Effector CD8-positive, alpha-beta T cell (primary cell): ENCODE results near the gene NKAIN1.
"Not testable (repeated sequence)": the region's sequence is repeated elsewhere in the genome, so short reads cannot be mapped to it uniquely, and the experiment has no call there.

Experiments
- DNase-seq: peaks from one replicate; lab custom pipeline; 2025; lab: John Stamatoyannopoulos, UW
- total RNA-seq, 4 experiments: gene quantifications; one replicate each; lab custom pipeline; 2026; lab: John Stamatoyannopoulos, UW

NKAIN1 gene
- 0 reads per million in 4 experiments for total RNA-seq

DNA sequence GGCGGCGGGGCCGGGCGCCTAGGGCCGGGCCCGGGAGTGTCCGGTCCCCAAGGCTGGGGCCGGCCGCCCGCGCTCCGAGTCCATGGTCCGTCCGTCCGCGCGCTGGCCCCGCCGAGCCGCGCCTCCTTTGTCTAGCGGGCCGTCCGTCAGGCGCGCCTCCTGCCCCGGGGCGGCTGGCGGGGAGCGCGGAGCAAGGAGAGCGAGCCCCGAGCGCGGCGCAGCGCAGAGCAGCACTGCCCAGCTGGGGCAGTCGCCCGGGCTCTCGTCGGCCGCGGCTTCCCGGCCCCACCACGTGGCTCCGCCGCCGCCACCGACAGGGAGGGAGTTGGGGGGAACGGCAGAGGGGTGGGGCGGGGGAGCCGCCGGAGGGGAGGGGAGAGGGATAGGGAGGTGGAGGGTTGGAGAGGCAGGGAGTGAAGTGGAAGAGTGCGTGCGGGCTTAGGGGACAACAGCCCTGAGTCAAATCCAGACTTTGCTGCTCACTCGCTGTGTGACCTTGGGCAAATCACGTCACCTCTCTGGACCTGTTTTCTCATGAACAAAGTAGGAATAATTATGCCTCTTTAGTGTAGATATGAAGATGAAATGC lies at the start of gene NKAIN1:
Gene NKAIN1, minus strand, starts transcription at position 235 of the 589 bp plus-strand sequence. CDS start 340 bp downstream, outside the sequence.
- no peak for DNase-seq

DNA sequence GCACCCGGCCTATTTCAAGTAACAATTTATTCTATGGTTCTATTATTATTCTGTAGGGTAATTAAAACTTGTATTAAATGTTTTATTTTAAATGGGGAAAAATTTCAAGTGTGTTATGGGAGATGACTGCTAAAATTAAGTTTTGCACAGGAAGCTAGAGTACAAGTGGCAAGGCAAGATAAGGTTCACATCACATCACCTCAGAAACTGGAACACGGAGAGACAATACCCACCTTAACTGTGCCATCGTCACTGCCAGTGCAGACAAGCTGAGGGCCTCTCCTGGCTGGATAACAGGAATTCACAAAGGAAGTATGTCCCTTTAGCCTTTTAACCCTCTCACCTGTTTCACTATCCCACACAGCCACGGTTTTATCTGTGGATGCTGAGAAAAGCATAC lies 49.3 kb upstream of the NKAIN1 start:
- no peak for DNase-seq

- not testable (repeated sequence) for DNase-seq
These were observed 48.1 kb upstream of the NKAIN1 start for GRCh38 chr1:31287791-31288190.

DNA sequence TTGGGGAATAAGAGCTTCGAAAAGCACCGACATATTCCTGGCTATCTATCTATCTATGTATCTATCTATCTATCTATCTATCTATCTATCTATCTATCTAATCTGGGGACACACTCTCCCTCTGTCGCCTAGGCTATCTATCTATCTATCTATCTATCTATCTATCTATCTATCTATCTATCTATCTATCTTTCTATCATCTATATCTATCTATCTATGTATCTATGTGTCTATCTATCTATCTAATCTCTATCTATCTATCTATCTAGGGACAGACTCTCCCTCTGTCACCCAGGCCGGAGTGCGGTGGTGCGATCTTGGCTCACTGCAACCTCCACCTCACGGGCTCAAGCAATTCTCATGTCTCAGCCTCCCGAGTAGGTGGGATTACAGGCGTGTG lies 42.7 kb upstream of the NKAIN1 start:
- DNase-seq = not testable (repeated sequence)

GRCh38 chr1:31273619-31274018 lies 33.9 kb upstream of the NKAIN1 start:
- DNase-seq = no peak

DNA sequence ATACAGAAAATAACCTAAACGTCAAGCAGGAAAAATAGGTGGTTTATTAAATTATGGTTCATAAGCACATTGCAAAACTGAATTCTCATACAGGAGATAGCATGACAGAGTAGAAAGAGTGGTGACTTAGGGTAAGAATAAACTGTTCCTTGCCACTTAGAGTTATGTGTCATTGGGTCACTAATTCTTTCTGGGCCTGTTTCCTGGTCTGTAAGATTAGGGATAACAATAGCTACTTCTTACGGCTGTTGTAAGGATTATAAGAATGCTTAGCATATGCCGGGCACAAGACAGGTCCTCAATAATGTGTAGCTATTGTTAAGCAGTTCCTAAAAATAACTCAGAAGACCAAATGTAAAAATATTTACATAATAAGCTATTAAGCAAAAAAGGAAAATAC lies 32.7 kb upstream of the NKAIN1 start:
- no peak for DNase-seq

GRCh38 chr1:31266547-31266946 lies 26.9 kb upstream of the NKAIN1 start:
- DNase-seq = no peak

DNA sequence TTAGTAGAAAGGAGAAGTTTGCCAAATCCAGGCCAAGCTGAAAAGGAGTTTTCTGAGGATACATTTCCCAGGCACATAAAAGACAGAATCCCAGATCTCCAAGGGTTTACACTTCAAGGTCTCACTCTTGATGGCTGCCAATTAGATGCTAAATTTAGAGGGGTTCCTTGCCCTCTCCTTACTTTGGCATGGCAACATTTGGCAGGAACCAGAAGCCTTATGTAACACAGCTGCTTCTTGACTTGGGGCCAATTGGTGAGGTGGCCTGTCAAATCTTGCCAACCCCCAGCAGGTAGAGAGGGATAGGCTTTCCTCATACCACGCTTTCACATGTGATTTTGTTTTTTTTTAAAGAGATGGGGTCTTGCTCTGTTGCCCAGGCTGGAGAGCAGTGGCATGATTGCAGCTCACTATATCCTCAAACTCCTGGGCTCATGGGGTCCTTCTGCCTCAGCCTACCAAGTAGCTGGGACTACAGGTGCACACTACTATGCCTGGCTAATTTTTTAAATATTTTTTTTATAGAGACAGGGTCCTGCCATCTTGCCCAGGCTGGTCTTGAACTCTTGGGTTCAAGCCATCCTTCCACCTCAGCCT lies 25.2 kb upstream of the NKAIN1 start:
- no peak for DNase-seq

DNA sequence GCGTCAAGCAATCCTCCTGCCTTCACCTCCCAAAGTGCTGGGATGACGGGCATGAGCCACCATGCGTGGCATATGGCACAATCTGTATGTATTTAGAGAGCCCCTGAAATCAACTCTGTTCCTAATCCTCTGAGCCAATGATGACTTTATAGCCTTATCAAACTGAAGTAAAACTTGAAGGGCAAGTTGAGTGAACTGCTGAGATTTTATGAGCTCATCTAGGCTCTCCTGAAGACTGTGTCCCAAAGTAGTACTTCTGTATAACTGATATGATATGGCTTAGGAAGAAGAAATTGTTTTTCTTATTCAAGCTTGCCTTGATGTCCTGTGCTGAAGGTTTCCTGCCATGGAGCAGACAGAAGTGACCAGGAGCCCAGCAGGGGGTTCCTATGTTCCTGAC lies 23.7 kb upstream of the NKAIN1 start:
- no peak for DNase-seq

- DNase-seq = not testable (repeated sequence)
These were observed 22.7 kb upstream of the NKAIN1 start for GRCh38 chr1:31262393-31262792.

- DNase-seq = no peak
These were observed 22.2 kb upstream of the NKAIN1 start for GRCh38 chr1:31261916-31262315.

GRCh38 chr1:31259746-31260145 lies 20.1 kb upstream of the NKAIN1 start:
- no peak for DNase-seq

DNA sequence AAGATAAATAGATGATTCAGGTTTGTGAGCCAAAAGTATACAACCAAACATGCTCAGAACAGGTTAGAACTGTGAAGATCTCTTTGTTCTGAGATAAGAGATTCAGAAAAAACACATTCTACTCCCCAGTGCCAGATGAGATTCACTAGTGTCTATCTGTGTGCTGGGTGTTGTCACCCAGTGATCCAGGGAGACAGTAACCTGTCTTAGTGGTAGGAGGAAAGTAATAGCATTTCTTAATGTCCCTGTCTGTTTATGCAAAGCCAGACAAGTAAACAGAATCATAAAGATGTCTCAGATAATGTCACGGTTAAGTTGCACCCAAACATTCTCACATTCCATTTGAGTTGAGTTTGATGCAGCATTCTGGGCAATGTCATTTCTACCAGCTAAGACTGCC lies 18.9 kb upstream of the NKAIN1 start:
- DNase-seq = no peak

GRCh38 chr1:31257213-31257612 lies 17.5 kb upstream of the NKAIN1 start:
- no peak for DNase-seq

DNA sequence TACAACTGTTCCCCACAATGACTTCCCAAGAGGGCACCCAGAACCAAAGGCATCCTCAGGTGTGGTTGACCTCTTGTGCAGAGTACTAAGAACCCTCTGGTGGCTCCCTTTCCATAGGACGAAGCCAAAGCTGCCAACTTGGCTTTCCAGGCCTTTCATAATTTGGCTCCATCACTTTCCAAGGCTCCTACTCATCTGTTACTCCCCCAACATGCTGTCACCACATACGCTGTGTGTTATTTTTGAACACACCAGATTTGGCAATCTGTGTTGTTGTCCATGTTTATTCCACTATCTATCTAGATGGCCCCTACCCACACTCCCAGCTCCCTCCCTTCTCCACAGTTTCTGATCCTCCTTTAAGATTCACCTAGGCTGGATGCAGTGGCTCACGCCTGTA lies 10.2 kb upstream of the NKAIN1 start:
- no peak for DNase-seq

GRCh38 chr1:31248276-31248675 lies 8.6 kb upstream of the NKAIN1 start:
- no peak for DNase-seq

DNA sequence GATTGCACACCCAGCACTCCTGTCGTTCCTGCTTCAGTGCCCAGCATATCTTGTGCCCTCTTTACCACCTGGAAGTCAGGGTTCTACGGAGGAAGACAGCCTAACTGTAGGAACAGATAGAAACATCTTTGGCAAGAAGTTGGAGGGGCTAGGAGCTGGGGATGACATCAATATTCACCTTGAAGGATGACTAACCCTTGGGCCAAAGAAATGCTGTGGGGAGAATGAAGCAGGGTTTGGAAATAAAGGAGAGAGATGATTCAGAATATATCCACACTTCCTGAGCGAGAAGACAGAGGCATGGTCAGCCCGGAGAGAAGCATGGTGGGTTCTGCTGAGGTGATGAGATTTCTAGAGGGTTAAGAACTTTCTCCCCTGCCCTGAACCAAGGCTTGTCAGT lies 4.6 kb upstream of the NKAIN1 start:
- no peak for DNase-seq

DNA sequence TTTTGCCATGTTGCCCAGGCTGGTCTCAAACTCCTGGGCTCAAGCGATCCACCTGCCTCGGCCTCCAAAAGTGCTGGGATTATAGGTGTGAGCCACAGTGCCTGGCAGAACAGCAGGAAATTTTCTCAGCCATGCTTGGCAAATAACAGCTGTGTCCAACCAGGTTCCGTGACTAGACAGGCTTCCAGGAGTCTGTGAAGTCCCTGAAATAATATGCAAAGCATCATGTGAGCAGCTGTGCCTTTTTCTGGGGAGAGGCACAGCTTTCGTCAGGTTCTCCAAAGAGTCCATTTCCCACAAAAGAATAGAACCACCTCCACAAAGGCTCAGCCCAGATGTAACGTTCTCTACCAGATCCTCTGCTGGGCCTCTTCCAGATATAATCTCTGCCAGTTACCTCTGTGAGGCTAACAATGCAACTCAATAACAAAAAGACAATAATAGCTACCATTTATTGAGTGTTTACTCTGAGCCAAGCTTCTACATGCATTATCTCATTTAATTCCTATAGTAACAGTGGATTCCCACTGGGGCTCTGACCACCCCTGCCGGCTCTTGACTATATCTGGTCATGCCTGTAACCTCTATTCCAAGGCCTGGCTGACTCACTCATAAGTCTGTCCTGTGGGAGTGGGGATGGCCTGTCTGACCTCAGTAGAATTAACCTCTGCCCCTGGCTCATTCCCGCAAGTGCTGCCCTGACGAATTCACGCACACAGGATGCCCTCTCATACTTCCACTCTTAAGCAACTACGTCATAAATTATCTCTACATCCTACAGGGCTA lies 4.0 kb upstream of the NKAIN1 start:
- DNase-seq = no peak

- no peak for DNase-seq
These were observed 1.6 kb upstream of the NKAIN1 start for GRCh38 chr1:31241321-31241720.

- no peak for DNase-seq
These were observed 587 bp downstream of the NKAIN1 start for GRCh38 chr1:31238986-31239613.

GRCh38 chr1:31238612-31238985 lies 1.1 kb downstream of the NKAIN1 start:
- no peak for DNase-seq

DNA sequence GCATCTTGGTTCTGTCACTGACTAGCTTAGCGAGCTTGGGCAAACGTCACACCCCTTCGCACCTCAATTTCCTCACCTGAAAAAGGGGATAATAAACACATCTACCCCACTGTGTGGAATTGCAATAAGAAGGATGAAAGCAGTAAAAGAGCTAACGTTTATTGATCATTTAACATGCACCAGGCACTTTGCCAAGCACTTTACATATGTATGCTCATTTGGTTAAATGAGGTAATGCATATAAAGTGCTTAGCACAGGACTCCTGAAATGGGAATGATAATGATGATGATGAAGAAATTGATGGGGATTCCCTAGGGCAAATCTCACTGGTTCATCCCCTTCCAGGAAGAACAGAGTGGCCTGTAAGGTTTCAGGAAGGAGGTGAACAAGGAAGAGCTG lies 4.8 kb downstream of the NKAIN1 start:
- no peak for DNase-seq
